Upper lobe of left lung (tissue), 6 donors: ENCODE measurements around the gene ATP9A. TPM values are rescaled to one million over a fixed set of nuclear protein-coding genes. Genes with fewer than 3 reads are reported as not detected.
"Not testable (repeated sequence)": the region's sequence is repeated elsewhere in the genome, so short reads cannot be mapped to it uniquely, and the experiment has no call there.

Experiments used
- ATAC-seq, 2 donors: fragments of 200-7000 bp; cut with Tn5 transposase; one replicate each; pipeline ENCODE4 v1.9.1; 2022; ENCODE audit warnings: mild to moderate bottlenecking in 2 of 2, moderate library complexity in 2 of 2; ENCODE audit not compliant: low FRiP score in 2 of 2
- DNase-seq, 2 donors: peaks; one replicate each; pipeline ENCODE4 v3.0.0-alpha.2; 2019 to 2020
- H3K27ac ChIP-seq, 4 donors: fragments of 200-600 bp; sonication (generic); one replicate each; pipeline ENCODE4 v1.5.1; 2016 to 2019
- H3K27me3 ChIP-seq, 4 donors: fragments of 200-600 bp; sonication (generic); one replicate each; pipeline ENCODE4 v1.5.1; 2017 to 2019
- H3K36me3 ChIP-seq, 4 donors: fragments of 200-600 bp; sonication (generic); one replicate each; pipeline ENCODE4 v1.5.1; 2016 to 2019
- H3K4me1 ChIP-seq, 4 donors: fragments of 200-600 bp; sonication (generic); one replicate each; pipeline ENCODE4 v1.5.1; 2018 to 2019
- H3K4me3 ChIP-seq, 4 donors: fragments of 200-600 bp; sonication (generic); one replicate each; pipeline ENCODE4 v1.5.1; 2017 to 2019; ENCODE audit warnings: mild to moderate bottlenecking in 2 of 4, moderate library complexity in 1 of 4
- H3K9me3 ChIP-seq, 4 donors: fragments of 200-600 bp; sonication (generic); one replicate each; pipeline ENCODE4 v1.5.1; 2018 to 2019
- CTCF ChIP-seq, 6 experiments: fragments of 450-650 bp in 4 of 6; fragments of 200-600 bp in 2 of 6; sonication (generic) in 2 of 6; IDR thresholded peaks; one replicate each; pipeline ENCODE4 v1.5.1; 2016 to 2019; ENCODE audit warnings: antibody characterized with exemption in 6 of 6
- EP300 ChIP-seq, 4 donors: sonication (generic); formaldehyde crosslinking; IDR thresholded peaks; one replicate each; pipeline ENCODE4 v1.5.1; 2017; ENCODE audit warnings: antibody characterized with exemption in 4 of 4, control low read depth in 2 of 4
- POLR2A ChIP-seq, 4 donors: fragments of 450-650 bp; IDR thresholded peaks; one replicate each; pipeline ENCODE4 v1.5.1; 2016 to 2017; ENCODE audit warnings: antibody characterized with exemption in 4 of 4, mild to moderate bottlenecking in 2 of 4
- POLR2AphosphoS5 ChIP-seq, 2 donors: sonication (generic); formaldehyde crosslinking; IDR thresholded peaks; one replicate each; pipeline ENCODE4 v1.5.1; 2017; ENCODE audit warnings: antibody characterized with exemption in 2 of 2
- WGBS, 2 donors: methylation state at CpG; one replicate each; pipeline ENCODE4 v1.1.5; 2017 to 2018; 5-methylcytosine and 5-hydroxymethylcytosine counted together
- total RNA-seq, 6 donors: library from RNA; depleted of rRNA in 4 of 6; stranded (reverse); fragments of >200 nt in 4 of 6; gene quantifications; one replicate each; pipeline versions ENCODE4 v1.1.0 to v1.2.1, GENCODE V29; 2016 to 2021
- donor health status: DM: no; HTN: no; CAD: no; lungs with moderate emphysema.
- donor health status: DM: no; HTN: yes; CAD: no; lungs with severe emphysema.

ATP9A gene
- total RNA-seq, 6 donors from 2014 or later: 15.7 to 31.3 (median 22.8) TPM

- ATAC-seq: no peak
- no peak for TF ChIP-seq CTCF (IDR thresholded peaks at IDR 0.05)
- no peak for TF ChIP-seq EP300 (IDR thresholded peaks at IDR 0.05)
- TF ChIP-seq POLR2A (IDR thresholded peaks at IDR 0.05): no peak
- no peak for TF ChIP-seq POLR2AphosphoS5 (IDR thresholded peaks at IDR 0.05)
- H3K27me3 ChIP-seq: no peaks in the 10 kb centered on the region
These were observed 36.5 kb downstream of the ATP9A start for GRCh38 chr20:51731731-51732095.

DNA sequence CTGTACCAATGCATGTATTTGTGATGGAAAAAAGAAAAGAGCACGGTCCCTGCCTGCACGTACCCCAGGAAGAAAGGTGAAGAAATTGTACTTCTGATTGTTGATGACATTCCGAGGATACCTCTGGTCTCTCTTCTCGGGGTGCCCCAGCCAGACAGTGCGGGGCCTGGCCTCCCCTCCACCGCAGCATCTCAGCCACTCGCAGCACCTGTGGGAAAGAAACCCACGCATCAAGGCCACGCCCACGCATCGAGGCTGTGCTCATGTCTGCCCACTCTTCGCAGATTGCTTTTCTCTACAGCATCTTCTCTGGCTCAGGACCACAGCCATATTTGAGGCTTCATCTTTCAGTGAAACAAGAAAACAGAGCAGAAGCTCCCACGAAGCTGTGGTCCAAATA, 38.4 kb downstream of the ATP9A start:
- WGBS, 2 donors: 87 to 96% methylated on average over 11 to 13 of the region's 13 CpGs
- TF ChIP-seq POLR2A (IDR thresholded peaks at IDR 0.05) (no peak), POLR2AphosphoS5 (IDR thresholded peaks at IDR 0.05) (no peak), CTCF (IDR thresholded peaks at IDR 0.05) (no peak), EP300 (IDR thresholded peaks at IDR 0.05) (no peak)
- Histone ChIP-seq H3K4me1 (peaks cover 0 to 7% (median 1%) of the 10 kb centered on the region in 4 donors), H3K36me3 (no peaks in the 10 kb centered on the region), H3K4me3 (no peak overlapping the region), H3K9me3 (no peaks in the 10 kb centered on the region), H3K27ac (no peak overlapping the region), H3K27me3 (no peaks in the 10 kb centered on the region)
- DNase-seq (peak in 1 of 2 donors; percentile 48), ATAC-seq (peak in 1 of 2 donors; percentile 29)

More at GRCh38 chr20:51731731-51732095, 36.5 kb downstream of the ATP9A start:
- H3K36me3 ChIP-seq: no peaks in the 10 kb centered on the region
- WGBS, 2 donors: 30 to 32% methylated on average over 6 to 7 of the region's 7 CpGs
- no peak for DNase-seq
- peaks cover 0 to 7% (median 1%) of the 10 kb centered on the region in 4 donors for H3K4me1 ChIP-seq
- H3K9me3 ChIP-seq: no peaks in the 10 kb centered on the region
- H3K27ac ChIP-seq: peak overlapping the region in 3 of 4 donors; percentile 27 to 56 (median 53)
- H3K4me3 ChIP-seq: no peak overlapping the region

DNA sequence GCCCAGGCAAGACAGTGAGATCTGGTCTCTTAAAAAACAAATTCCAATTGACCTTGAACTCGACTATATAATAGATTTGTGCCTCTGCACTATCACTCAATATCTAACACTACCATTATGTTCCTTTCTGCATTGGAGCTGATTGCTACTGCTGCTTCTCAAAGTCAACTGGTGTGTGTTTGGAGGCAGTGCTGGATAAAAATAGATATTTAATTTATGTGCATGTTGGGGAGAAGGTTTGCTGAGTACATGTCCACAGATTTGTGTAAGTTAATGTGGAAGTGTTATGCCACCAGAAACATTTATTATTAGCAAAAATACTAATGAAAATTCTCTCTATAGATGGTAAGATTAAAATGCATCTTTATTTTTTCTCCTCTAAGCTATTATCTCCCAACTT, 39.5 kb downstream of the ATP9A start:
- DNase-seq (no peak), ATAC-seq (no peak)
- Histone ChIP-seq H3K4me3 (no peak overlapping the region), H3K9me3 (no peaks in the 10 kb centered on the region), H3K27ac (no peak overlapping the region), H3K36me3 (no peaks in the 10 kb centered on the region), H3K4me1 (peaks cover 0 to 7% (median 1%) of the 10 kb centered on the region in 4 donors), H3K27me3 (no peaks in the 10 kb centered on the region)
- 24 to 36% methylated on average over 1 of the region's 1 CpG for whole genome bisulfite sequencing, 2 donors
- TF ChIP-seq POLR2AphosphoS5 (IDR thresholded peaks at IDR 0.05): no peak
- no peak for TF ChIP-seq EP300 (IDR thresholded peaks at IDR 0.05)
- no peak for TF ChIP-seq POLR2A (IDR thresholded peaks at IDR 0.05)
- TF ChIP-seq CTCF (IDR thresholded peaks at IDR 0.05): no peak

DNA sequence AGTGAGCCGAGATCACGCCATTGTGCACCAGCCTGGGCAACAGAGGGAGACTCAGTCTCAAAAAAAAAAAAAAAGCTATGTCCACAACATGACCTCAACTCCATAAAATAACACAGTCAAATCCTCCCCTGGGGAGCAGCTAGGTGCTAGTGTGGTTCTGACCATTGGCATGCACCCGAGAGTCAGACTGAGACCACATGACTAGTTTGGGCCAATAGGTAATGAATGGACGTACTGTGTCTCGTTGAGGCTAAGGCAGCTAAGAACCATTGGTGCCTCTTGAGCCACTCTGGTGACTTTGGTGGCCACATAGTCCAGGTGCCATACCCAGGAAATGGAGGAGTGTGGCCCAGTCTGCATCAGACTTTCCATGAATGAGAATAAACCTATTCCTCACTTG, 40.3 kb downstream of the ATP9A start:
- TF ChIP-seq POLR2A (IDR thresholded peaks at IDR 0.05): no peak
- TF ChIP-seq EP300 (IDR thresholded peaks at IDR 0.05): no peak
- no peak for TF ChIP-seq CTCF (IDR thresholded peaks at IDR 0.05)
- no peak for TF ChIP-seq POLR2AphosphoS5 (IDR thresholded peaks at IDR 0.05)
- no peak overlapping the region for H3K27ac ChIP-seq
- peaks cover 0 to 7% (median 1%) of the 10 kb centered on the region in 4 donors for H3K4me1 ChIP-seq
- WGBS, 2 donors: 91 to 96% methylated on average over 5 of the region's 5 CpGs
- no peaks in the 10 kb centered on the region for H3K36me3 ChIP-seq
- no peaks in the 10 kb centered on the region for H3K9me3 ChIP-seq
- H3K27me3 ChIP-seq: no peaks in the 10 kb centered on the region
- ATAC-seq: no peak
- H3K4me3 ChIP-seq: no peak overlapping the region
- no peak for DNase-seq

DNA sequence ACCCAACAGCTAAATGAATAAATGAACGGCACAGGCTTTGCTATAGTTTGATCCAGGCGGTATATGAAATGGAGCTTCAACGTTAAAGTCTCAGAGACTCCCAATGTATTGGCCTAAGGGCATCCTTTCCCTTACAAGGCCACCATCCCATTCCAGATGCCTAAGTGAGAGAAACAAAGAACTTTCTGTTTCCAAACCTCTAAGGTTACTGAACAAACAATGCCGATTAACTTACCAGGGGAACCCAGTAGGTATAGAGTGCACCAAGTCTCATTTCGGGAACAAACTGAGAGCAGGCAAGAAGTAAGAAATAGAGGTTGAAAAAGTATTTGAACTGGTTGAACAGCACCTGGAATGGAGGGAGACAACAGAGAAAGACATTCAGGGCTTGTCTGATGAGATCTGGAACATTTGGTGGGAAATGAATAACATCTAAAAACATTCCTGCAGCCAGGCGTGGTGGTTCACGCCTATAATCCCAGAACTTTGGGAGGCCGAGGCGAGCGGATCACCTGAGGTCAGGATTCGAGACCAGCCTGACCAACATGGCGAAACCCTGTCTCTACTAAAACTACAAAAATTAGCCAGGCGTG, 42.5 kb downstream of the ATP9A start:
- no peak overlapping the region for H3K4me3 ChIP-seq
- H3K27me3 ChIP-seq: no peaks in the 10 kb centered on the region
- DNase-seq (no peak), ATAC-seq (no peak)
- TF ChIP-seq POLR2A (IDR thresholded peaks at IDR 0.05): no peak
- TF ChIP-seq POLR2AphosphoS5 (IDR thresholded peaks at IDR 0.05): no peak
- no peak for TF ChIP-seq EP300 (IDR thresholded peaks at IDR 0.05)
- 84 to 94% methylated on average over 13 of the region's 13 CpGs for WGBS, 2 donors
- no peak overlapping the region for H3K27ac ChIP-seq
- no peaks in the 10 kb centered on the region for H3K36me3 ChIP-seq
- H3K4me1 ChIP-seq: no peaks in the 10 kb centered on the region
- no peaks in the 10 kb centered on the region for H3K9me3 ChIP-seq

GRCh38 chr20:51723026-51723425, 45.2 kb downstream of the ATP9A start:
- DNase-seq, H3K27ac ChIP-seq, ATAC-seq, H3K27me3 ChIP-seq, H3K36me3 ChIP-seq, H3K9me3 ChIP-seq, H3K4me1 ChIP-seq, H3K4me3 ChIP-seq: not testable (repeated sequence)
- WGBS, 2 donors: 91 to 94% methylated on average over 2 of the region's 2 CpGs

- DNase-seq, H3K27me3 ChIP-seq, H3K9me3 ChIP-seq, H3K27ac ChIP-seq, H3K4me1 ChIP-seq, H3K4me3 ChIP-seq, H3K36me3 ChIP-seq, ATAC-seq: not testable (repeated sequence)
- 81 to 85% methylated on average over 4 of the region's 4 CpGs for WGBS, 2 donors
These were observed 45.9 kb downstream of the ATP9A start for GRCh38 chr20:51722246-51722645.
